Lower leg skin (tissue), 3 donors: ENCODE results near the gene ZHX3.

Experiments used
- CTCF ChIP-seq, 3 donors: fragments of 450-650 bp; IDR thresholded peaks; one replicate each; pipeline ENCODE4 v1.5.1; 2016; ENCODE audit warnings: antibody characterized with exemption in 3 of 3, mild to moderate bottlenecking in 3 of 3, moderate library complexity in 2 of 3
- POLR2A ChIP-seq, 2 donors: fragments of 450-650 bp; IDR thresholded peaks; one replicate each; pipeline ENCODE4 v1.6.1; 2016 to 2017; ENCODE audit warnings: antibody characterized with exemption in 2 of 2, mild to moderate bottlenecking in 1 of 2, moderate library complexity in 1 of 2

- TF ChIP-seq CTCF (IDR thresholded peaks at IDR 0.05) (no peak), POLR2A (IDR thresholded peaks at IDR 0.05) (no peak)
Measured at GRCh38 chr20:41353530-41353929, 36.0 kb upstream of the ZHX3 start.
